HG03196 (cell line): Measurements from ENCODE around the gene HIP1R.

Source experiments
- ATAC-seq: cut with Tn5 transposase; IDR thresholded peaks from one replicate; pipeline ENCODE4 v1.9.1; 2021; ENCODE audit not compliant: unreplicated experiment

HIP1R gene

GRCh38 chr12:122860854-122861586, 25.8 kb downstream of the HIP1R start:
- ATAC-seq: no peak

DNA sequence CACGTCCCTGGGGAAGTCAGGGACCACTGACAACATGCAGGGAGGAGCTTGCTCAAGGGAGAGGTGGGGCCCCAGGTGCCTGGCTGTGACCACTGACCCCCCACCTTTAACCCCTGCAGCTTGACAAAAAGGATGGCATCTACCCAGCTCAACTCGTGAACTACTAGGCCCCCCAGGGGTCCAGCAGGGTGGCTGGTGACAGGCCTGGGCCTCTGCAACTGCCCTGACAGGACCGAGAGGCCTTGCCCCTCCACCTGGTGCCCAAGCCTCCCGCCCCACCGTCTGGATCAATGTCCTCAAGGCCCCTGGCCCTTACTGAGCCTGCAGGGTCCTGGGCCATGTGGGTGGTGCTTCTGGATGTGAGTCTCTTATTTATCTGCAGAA, 26.3 kb downstream of the HIP1R start:
- ATAC-seq: no peak

DNA sequence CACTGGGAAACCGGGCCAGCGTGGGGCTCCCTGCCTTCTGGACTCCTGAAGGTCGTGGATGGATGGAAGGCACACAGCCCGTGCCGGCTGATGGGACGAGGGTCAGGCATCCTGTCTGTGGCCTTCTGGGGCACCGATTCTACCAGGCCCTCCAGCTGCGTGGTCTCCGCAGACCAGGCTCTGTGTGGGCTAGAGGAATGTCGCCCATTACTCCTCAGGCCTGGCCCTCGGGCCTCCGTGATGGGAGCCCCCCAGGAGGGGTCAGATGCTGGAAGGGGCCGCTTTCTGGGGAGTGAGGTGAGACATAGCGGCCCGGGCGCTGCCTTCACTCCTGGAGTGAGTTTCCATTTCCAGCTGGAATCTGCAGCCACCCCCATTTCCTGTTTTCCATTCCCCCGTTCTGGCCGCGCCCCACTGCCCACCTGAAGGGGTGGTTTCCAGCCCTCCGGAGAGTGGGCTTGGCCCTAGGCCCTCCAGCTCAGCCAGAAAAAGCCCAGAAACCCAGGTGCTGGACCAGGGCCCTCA, 26.9 kb downstream of the HIP1R start:
- no peak for ATAC-seq

GRCh38 chr12:122862872-122863701, 27.8 kb downstream of the HIP1R start:
- no peak for ATAC-seq

- ATAC-seq: no peak
These were observed 29.6 kb downstream of the HIP1R start for GRCh38 chr12:122864894-122865253.

DNA sequence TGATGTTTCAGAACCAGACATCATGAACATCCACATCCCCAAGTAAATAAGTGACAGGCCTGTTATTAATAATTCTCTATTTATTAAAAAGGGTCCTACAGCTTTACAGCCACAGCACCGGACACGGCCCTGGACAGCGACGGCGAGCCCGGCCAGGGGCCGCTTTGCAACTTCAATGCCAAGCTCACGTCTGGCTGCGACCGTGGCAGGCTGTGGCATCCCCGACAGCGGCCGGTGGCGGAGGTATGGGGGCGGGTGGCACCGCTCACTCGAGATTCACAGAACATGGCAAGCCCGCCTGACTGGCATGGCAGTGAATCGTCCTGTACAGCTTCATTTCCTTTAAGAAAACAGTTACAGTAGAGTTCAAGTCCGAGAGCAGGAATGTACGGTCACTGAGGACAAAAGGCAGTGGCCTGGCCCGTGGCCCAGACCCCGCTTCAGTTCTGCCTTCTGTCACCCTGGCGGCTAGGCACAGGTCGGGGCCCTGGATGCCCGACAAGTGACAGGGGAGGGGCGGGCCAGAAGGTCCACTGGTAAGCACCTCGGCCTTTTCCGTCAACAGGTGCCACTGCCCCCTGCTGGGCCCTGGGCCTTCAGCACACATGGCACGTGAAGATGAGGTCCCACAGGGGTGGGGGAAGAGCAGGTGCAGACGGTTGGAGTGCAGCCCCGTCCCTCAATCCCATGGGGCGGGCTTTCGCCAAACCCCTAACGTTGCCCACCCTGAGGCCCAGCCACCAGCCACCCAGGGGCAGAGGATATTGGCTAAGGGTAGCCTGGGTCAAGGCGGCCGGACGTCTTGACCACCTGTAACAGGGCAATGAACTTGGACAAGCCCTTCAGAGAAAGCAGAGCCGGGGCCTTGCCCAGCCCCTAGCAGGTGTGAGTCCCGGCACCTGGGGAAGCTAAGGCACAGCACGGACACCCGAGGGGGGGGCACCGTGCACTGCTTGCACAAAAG, 30.3 kb downstream of the HIP1R start:
- no peak for ATAC-seq

- no peak for ATAC-seq
These were observed 31.1 kb downstream of the HIP1R start for GRCh38 chr12:122866379-122866778.

- ATAC-seq: no peak
These were observed 31.8 kb downstream of the HIP1R start for GRCh38 chr12:122866950-122867607.

GRCh38 chr12:122867691-122868461, 32.6 kb downstream of the HIP1R start:
- no peak for ATAC-seq

DNA sequence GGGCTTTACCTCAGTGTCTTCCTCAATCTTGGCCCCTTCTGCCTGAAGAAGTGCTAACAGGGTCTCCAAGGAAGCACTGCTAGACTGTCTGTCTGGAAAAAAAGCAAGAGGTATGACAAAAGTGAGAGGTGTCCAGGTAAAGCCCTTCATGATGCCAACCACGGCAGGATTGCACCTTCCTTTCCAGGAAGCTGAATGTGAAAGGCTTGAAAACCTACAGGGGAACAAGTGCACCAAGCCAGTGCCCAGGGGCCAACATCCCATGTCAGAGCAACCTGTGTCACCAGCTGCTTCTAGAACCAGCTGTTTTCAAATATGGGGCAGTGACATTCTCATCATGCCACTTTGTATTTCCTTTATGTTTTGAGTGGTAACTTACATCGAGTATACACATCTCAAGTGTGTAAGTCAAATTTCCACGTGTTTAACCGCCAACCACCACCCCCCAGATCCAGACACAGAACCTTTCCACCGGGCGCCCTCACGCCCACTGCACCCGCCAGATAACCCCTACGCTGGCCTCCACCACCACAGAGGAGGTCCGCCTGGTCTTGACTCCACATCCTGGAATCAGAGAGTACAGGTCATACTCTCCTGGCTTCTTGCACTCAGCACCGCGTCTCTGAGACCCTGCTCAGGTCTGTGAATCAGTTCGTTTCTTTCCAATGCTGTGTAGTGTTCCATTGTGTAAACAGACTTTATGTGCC, 33.4 kb downstream of the HIP1R start:
- ATAC-seq: no peak

- ATAC-seq: no peak
These were observed 34.1 kb downstream of the HIP1R start for GRCh38 chr12:122869207-122869973.

DNA sequence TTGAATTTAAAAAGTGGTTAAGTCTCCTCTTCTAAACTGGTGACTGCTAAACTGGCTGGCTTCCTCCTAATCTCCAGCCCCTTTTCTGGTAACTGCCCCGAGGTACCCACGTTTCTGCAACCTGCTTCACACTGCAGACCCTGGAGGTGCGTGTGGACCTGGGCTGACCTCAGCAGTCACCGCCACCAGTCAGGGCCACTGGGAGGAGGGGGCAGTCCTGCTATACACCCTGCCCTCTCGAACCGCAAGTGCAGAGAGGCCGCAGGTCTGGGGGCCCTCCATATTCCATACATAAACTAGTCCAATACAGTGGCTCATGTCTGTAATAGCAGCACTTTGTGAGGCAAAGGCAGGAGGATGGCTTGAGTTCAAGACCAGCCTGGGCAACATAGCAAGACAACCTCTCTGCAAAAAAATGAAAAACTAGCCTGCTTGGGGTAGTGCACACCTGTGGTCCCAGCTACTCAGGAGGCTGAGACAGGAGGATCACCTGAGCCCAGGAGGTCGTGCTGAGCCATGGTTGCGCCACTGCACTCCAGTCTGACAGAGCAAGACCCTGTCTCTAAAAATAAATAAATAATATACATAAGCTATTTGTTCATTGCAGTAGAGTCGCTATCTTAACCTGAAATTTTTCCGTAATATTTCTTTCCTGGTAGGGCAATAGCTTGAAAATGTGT, 35.0 kb downstream of the HIP1R start:
- no peak for ATAC-seq

DNA sequence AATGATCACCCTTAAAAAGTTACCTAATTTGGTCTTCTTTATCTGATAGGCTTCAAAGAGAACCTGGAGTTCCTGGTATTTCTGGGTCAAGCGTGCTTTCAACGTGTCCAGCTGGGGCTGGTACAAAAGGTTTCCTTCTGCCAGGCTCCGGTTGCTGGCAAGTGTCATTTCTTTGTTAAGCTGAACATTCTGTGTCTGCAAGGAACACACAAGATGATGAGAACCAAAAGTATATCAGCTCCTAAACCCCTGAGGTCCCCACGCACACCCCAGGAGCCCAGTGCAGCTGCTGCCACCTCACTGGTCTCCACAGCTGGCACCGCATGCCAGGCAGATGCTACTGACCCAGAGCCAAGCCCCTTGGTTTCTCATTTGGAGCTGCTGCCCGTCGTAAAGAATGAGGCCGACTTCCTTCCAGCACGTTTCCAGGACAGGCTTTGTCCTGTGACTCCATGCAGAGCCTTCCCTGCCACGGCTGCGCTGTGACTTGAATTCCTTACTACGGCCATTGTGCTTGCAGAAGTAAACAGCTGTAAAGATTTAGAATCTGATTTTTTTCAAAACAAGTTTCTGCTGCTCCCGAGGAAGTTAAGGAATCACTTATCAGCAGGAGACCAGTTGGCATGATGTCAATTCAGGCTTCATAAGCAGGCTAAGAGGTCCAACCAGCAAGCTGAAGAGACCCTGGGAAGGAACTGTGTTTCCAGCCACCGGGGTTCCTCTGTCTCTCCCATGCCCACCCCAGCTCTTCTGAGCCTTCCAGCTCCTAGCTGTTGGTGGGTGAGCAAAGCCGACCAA, 35.8 kb downstream of the HIP1R start:
- ATAC-seq: no peak

GRCh38 chr12:122871851-122872780, 36.9 kb downstream of the HIP1R start:
- ATAC-seq: no peak

GRCh38 chr12:122872815-122873361, 37.6 kb downstream of the HIP1R start:
- no peak for ATAC-seq

DNA sequence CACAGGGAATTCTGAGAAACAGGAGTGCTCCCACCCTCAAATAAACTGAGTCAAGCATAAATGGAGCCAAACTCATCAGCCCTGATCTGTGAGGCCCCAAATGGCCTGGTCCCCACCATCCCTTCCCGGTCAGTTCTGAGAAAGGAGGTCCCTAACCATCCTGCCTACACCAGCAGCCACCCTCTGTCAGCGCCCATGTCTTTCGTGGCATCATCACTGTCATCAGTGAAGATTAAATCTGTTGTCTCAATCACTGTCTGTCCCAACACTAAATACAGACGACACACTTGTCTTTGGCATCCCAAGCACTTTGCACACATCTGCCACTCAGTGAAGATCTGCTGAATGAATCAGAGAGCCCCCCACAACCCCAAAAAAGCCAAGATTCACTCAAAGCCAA, 38.3 kb downstream of the HIP1R start:
- no peak for ATAC-seq
